Putamen (tissue), 1 donor: Measurements from ENCODE around the gene SCAI.
"Not testable (repeated sequence)": the region's sequence is repeated elsewhere in the genome, so short reads cannot be mapped to it uniquely, and the experiment has no call there.

Source experiments
- DNase-seq: peaks from one replicate; pipeline ENCODE4 v3.0.0-alpha.2; 2016; ENCODE audit warnings: low spot score

SCAI gene

DNA sequence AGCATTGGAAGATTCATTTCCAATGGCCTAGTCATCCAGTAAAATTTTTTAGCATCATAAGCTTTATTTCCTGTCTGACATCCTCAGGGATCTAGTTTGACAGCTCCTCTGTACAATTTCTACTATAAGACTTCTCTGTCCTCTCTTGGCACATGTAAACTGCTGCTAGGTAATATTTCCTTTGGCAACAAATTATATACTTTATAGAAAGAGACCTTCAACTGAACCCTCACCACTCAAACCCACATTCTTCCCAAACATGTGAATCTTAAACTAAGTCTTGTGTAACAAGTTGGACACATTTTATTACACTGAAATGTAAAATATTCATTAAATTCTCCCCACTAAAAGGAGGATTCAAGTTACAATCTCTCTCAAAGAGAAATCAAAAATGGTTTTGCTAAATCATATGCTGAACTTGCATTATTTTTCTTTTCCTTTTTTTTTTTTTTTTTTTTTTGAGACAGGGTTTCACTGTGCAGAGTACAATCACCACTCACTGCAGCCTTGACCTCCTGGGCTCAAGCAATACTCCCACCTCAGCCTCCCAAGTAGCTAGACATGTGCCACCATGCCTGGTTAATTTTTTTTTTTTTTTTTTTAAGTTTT lies 36.9 kb downstream of the SCAI start:
- no peak for DNase-seq

DNA sequence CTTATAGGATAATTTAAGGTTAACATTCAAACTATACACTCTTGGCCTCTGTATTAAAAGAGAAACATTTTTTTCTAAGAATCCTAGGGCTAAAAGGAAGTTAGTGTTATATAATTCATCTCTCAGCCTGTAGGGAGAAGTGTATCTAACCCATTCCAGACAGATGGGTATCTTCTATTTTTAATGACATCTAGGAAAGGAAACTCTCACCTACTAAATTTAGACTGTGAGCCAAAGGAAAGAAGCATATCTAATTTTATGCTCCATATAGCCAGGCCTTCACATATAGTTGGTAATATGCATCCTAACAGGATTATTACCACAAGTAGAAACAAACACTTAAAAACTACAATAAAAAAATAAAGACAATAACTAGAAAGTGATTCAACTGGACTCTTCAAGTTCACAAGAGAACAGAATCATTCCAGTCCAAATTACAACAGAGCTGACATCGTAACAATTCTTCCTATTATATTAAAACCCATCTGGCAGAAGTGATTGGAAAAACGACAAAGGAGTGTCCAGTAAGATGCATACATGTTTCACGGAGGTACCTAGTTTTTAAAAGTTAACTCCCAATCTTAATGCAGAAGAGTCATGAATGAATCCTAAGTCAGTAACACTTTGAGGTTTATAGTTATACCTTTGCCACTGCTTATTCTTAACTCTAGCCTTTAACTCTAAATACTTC lies 39.4 kb downstream of the SCAI start:
- no peak for DNase-seq

DNA sequence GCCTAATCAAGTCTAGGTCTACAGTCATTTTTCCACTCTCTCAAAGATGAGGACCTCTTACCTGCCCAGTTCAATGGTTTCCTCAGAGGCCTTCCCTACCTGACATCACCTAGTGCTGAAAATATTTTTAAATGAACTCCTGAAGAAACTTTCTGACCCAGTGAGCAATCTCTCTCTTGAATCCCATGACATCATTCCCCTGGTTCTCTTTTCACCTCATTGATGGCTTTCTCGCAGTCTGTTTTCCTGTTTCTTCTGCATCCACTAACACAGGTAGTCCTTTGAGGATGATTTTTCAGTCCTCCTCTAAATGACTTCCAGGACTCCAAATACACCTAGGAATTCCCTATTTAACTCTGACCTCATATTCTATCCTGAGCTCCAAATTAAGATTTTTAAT lies 40.3 kb downstream of the SCAI start:
- no peak for DNase-seq

DNA sequence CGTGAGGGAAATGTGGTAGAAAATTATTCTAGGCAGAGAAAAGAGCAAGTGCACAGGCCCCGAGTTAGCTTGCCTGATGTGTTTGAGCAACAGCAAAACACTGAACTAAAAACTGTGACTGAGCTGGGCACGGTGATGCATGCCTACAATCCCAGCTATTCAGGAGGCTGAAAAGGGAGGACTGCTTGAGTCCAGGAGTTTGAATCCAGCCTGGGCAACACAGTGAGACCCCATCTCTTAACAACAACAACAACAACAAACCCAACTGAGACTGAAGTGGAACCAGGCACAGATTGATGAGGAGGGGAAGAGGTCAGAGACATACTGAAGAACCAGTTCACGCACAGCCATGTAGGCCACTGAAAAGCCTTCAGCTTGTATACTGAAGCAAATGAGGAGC lies 42.5 kb downstream of the SCAI start:
- no peak for DNase-seq

DNA sequence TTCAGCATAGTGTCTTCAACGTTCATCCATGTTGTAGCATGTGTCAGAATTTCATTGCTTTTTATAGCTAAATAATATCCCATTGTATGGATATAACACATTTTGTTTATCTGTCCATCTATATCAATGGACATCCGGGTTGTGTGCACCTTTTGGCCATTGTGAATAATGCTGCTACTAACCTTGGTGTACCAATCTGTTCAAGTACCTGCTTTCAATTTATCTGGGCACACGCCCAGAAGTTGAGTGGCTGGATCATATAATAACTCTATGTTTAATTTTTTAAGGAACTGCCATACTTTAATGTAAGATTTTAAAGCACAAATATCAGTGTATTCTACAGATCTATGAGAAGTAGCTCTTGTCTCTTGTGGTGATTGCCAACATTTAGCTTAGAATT lies 43.5 kb downstream of the SCAI start:
- DNase-seq, result no peak

DNA sequence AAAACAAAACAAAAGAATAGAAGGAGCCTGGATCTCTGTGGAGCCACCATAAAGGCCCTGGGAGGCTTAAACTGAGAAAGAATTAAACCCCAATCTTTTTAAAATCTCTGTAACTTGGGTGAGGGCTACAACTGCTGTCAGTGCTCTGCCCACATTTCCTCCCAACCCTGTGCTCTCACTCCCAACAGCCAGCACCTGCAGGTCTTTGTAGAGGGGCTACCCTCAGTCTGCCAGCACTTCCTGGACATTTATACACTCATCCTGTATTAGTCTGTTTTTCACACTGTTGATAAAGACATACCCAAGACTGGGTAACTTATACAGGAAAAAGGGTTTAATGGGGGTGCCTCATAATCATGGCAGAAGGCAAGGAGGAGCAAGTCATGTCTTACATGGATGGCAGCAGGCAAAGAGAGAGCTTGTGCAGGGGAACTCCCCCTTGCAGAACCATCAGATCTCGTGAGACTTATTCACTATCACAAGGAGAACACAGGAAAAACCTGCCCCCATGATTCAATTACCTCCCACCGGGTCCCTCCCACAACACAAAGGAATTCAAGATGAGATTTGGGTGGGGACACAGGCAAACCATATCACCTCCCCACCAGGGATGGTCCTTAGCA lies 47.4 kb downstream of the SCAI start:
- DNase-seq, result no peak

DNA sequence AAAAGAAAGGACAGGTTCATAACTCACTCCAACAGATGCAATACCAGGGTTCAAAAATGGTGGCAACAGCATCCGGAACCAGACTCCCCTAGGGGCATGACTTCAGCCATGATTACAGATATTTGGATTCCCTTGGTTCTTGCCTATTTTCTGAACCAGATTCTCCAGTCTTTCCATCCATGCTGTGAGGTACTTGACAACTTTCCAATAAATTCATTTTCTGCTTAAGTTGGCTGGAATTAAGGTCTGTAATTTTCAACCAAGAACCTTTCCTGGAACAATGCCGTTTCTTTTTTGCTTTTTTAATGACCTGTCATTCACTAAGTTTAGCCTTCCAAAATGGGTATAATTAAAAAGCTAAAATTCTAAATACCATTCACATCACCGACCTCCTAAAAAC lies 52.2 kb downstream of the SCAI start:
- DNase-seq, result no peak

DNA sequence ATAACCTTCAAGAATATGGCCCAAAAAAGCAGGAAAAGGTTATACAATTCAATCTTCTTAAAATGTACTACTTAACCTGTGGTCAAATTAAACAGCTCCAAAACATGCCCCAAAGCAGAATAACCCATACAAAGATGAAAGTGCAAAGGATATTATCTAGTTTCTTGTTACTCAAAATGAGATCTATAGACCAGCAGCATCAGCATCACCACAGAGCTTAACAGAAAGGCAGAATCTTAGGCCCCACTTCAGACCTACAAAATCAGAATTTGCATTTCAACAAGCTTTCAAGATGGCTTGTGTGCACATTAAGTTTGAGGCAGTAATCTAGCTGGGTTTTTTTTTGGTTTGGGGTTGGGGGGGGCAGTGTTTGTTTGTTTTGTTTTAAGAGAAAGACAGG lies 54.0 kb downstream of the SCAI start:
- DNase-seq, result no peak

DNA sequence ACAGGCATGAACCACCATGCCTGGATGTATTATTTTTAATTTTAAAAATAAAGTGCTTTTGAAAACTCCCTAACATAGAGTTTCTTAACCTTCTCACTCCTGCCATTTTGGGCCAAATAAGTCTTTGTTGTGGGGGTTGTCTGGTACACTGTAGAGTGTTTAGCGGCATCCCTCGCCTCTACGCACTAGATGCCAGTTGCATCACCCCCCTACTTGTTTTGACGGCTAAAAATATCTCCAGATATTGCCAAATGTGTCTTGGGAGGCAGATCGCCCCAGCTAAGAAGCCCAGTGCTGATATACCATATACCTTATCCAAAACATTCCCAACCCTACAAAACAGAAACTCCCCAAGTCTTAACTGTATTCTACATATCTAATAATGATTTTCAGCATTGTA lies 54.6 kb downstream of the SCAI start:
- DNase-seq, result no peak

DNA sequence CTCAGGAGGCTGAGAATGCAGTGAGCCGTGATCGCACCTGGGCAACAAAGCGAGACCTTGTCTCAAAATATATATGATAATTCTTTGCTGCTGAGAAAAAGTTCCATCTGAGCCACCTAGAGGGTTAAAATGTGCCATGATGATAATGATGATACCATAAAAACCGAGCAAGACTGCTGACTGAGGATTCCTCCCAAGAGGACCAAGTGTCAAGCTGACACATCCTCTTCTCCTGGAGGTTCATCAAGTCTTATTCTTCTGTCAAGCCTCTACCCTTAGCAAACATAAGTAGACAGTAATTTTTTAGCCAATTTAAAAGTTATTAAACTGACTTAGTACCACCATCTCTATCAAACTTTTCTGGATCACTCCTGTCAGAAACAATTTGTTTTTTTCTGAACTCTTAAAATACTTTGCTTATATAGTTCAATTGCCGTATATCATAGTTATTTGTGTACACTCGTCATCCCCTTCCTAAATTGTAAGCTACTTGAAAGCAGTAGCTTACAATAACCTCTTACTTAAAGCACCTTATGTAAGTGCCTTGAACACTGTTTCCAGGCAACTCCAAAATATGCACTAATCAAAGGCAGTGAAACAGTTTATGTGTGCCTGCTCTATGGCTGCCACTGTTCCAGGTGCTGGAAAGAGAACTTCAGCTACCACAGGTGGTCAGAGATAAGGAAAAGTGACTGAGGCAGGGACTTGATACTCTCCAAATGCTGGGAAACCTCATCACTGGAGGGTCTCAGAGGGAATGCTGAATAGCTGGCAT lies 57.4 kb downstream of the SCAI start:
- no peak for DNase-seq

DNA sequence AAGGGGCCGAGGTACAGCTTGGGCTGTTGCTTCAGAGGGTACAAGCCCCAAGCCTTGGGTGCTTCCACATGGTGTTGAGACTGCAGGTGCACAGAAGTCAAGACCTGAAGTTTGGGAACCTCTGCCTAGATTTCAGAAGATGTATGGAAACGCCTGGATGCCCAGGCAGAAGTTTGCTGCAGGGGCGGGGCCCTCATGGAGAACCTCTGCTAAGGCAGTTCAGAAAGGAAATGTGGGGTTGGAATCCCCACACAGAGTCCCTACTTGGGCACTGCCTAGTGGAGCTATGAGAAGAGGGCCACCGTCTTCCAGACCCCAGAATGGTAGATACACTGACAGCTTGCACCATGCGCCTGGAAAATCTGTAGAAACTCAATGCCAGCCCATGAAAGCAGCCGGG lies 61.1 kb downstream of the SCAI start:
- DNase-seq, result not testable (repeated sequence)

DNA sequence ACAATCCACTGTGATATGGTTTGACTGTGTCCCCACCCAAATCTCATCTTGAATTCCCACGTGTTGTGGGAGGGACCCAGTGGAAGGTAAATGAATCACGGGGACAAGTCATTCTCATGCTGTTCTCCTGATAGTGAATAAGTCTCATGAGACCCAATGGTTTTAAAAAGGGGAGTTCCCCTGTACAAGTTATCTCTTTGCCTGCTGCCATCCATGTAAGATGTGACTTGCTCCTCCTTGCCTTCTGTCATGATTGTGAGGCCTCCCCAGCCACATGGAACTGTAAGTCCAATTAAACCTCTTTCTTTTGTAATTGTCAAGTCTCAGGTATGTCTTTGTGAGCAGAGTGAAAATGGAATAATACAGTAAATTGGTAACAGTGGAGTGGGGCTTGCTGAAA lies 62.5 kb downstream of the SCAI start:
- not testable (repeated sequence) for DNase-seq

DNA sequence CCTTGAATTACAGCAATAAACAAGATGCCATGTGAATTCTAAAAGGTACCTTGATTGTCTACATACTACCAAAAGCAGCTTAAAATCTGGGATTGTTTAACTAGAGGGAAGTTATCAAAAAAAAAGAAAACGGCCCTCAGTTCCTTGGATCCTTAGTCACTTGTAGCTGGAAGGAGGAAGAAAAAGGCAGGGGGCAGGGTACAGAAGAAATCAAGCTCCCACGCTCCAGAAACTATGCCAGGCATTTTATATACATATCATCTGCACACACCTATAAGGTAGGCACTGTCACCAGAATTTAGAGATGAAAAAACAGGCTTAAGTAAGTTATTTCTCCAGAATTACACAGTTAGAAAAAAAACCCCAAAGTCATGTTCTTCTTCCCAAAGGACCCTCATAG lies 63.4 kb downstream of the SCAI start:
- peak; percentile 51 for DNase-seq

DNA sequence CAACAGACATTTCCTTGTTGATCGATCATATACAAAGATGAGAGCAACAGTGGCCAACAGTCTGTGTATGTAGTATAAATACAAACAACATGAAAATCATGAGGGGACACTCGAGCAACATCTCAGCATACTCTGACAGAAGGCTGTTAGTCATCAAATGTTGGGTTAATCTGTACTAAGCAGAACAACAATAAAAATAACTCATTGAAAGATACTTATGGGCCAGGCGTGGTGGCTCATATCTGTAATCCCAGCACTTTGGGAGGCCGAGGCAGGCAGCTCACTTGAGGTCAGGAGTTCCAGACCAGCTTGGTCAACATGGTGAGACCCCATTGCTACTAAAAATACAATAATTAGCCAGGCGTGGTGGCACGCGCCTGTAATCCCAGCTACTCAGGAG lies 67.3 kb downstream of the SCAI start:
- no peak for DNase-seq

DNA sequence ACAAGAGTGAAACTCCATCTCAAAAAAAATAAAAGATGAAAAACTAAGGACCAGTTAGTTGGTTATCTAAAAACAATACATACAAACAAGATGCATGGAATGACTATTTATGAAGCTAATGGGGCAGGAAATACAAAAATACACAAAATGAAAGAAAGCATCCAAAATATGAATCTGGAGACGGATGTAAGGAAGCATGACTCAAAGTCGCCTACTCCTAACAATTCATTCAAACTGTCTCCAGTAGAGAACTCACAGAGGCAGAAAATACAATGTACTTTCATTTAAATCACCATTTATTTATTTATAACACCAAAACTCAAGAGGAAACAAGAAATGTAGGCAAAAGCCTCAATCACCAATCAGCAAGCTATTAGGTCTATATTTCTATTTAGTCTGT lies 68.4 kb downstream of the SCAI start:
- no peak for DNase-seq

DNA sequence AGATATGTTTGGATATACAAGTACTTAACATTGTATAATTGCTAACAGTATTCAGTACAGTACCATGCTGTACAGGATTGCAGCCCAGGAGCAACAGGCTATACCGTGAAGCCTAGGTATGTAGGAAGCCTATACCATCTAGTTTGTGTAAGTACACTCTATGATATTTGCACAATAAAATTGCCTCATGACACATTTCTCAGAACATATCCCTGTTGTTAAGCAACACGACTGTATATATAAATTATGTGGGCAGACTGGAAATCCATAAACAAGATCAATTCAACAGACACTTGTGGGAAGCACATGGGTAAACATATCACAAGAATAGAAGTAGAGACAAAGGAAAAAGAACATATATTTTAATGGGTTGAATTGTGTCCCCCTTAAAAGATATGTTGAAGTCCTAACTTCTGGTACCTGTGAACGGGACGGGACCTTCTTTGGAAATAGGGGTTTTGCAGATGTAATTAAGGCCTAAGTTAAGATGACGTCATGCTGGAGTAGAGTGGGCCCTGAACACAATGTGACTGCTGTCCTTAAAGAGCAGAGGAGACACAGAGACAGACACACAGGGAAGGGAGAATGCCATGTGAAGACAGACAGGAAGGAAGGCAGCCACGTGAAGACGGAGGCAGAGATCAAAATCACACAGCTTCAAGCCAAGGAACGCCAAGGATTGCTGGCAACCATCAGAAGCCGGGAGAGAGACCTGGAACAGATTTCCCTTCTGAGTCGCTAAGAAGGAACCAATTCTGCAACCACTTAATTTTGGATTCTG lies 76.3 kb downstream of the SCAI start:
- DNase-seq, result no peak

DNA sequence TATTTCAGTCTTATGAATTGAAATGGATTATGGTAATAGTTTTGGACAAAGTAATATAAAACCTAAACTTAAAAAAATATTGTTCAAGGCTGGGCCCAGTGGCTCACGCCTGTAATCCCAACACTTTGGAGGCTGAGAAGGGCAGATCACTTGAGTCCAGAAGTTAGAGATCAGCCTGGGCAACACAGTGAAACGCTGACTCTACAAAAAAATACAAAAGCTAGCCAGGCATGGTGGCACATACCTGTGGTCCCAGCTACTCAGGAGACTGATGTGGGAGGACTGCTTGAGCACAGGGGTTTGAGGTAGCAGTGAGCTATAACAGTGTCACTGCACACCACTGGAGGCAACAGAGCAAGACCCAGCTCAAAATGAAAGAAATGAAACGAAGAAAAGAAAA lies 81.9 kb downstream of the SCAI start:
- DNase-seq, result no peak

DNA sequence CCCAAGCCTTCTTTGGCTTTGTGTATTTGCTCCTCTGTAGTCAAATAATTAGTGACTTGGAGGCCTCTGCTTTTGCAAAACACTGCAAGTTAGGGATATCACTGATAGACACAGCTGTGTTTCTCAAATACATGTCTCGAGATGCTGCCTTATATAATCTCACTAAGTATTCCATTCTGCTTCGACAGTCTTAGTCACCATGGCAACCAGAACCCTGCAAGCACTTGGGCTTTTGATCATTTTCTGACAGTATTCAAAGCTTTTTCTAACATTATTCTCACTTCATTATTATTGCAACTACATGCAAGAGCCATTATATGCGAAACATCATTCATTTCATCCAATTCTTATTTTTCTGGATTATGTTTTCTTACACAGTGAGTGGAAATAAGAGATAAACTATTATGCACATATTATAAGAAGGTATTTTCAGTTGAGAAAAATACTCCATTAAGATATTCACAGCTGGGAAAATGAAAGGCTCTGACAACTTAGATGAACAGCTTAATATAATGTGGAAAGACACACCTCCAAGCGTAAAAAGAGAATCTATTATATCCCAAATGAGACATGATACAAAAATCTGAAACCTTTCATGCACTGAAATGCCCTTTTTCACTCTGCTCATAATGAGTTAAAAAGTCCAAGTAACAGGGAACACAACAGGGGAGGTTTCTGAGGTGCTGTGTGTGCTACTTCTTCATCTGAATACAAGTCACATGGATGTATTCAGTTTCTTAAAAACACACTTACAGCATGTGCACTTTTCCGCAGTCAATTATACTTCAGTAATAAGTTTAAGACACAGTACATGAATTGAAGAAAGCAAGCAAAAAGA lies 93.9 kb downstream of the SCAI start:
- peak; percentile 71 for DNase-seq

DNA sequence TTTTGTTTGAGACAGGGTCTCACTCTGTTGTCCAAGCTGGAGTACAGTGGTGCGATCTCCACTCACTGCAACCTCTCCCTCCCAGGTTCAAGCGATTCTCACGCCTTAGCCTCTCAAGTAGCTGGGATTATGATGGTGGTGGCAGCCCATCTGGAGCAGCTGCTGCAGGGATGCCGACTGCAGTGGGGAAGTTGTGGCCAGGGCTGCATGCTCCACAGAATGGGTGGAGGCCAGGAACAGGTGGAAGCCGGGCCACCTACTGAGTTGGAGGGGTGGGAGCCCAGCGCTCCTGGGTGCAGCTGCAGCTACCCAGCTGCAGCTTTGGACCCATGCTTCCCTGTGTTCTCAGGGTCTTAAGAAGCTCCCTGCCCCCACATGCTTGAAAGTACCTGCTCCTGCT lies 99.7 kb downstream of the SCAI start:
- DNase-seq, result no peak

DNA sequence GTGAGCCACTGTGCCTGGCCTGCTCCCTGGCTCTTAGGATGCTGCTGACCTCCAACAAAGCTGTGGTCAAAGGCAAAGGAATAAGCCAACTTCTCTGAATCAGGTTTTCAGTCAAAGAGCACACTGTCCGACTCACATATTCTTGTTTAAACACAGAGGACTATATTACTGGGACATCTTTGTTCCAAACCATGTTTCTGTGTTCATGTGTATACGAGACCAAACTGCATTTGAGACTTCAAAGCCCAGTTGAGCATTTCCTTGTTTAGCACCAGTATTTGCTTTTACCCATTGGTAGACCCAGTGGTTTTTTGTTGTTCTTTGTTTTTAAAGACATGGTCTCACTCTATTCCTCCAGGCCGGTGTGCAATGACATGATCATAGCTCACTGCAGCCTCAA lies 100.2 kb downstream of the SCAI start:
- no peak for DNase-seq

DNA sequence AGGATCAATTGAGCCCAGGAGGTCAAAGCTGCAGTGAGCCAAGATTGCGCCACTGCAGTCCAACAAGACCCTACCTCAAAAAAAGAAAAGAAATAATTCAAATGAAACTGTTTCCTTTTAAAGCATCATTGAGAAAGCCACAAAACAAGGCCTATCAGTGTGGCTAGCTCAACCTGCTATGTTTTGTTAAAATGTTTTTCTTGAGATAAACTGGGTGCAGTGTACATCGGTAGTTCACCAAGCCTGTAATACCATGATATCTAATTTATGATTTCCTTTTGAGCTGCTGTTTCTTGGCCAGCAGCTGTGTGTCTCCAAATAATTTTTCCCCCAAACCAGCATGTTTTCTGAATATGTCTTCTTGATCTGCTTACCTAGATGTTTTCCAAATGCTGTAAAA lies 105.2 kb downstream of the SCAI start:
- DNase-seq, result no peak
